ENCODE measurements around the gene SMAD7.
"Not testable (repeated sequence)": the region's sequence is repeated elsewhere in the genome, so short reads cannot be mapped to it uniquely, and the experiment has no call there.

SMAD7 gene

GRCh38 chr18:48875942-48876511, 74.7 kb downstream of the SMAD7 start:
- no peak overlapping the region for H3K27ac ChIP-seq
- no peak for TF ChIP-seq ZFX (IDR thresholded peaks at IDR 0.05)
- no peak for TF ChIP-seq CTCF (conservative IDR thresholded peaks at IDR 0.05)

GRCh38 chr18:48875314-48875941, 75.3 kb downstream of the SMAD7 start:
- no peak for TF ChIP-seq ZFX (IDR thresholded peaks at IDR 0.05)
- TF ChIP-seq CTCF (conservative IDR thresholded peaks at IDR 0.05), result no peak
- no peak overlapping the region for H3K27ac ChIP-seq

GRCh38 chr18:48874701-48875162, 76.0 kb downstream of the SMAD7 start:
- TF ChIP-seq CTCF (conservative IDR thresholded peaks at IDR 0.05) (no peak), ZFX (IDR thresholded peaks at IDR 0.05) (no peak)
- H3K27ac ChIP-seq, result no peak overlapping the region

GRCh38 chr18:48874233-48874632, 76.5 kb downstream of the SMAD7 start:
- H3K27ac ChIP-seq, result no peak overlapping the region
- TF ChIP-seq ZFX (IDR thresholded peaks at IDR 0.05), result no peak

GRCh38 chr18:48872234-48873145, 78.3 kb downstream of the SMAD7 start:
- H3K27ac ChIP-seq, result no peak overlapping the region
- TF ChIP-seq ZFX (IDR thresholded peaks at IDR 0.05) (no peak), CTCF (conservative IDR thresholded peaks at IDR 0.05) (no peak)

GRCh38 chr18:48871391-48872166, 79.2 kb downstream of the SMAD7 start:
- no peak overlapping the region for H3K27ac ChIP-seq
- TF ChIP-seq CTCF (conservative IDR thresholded peaks at IDR 0.05) (no peak), ZFX (IDR thresholded peaks at IDR 0.05) (no peak)

- H3K27ac ChIP-seq, result not testable (repeated sequence)
Observed at GRCh38 chr18:48870926-48871325, 79.8 kb downstream of the SMAD7 start.
